Activated naive CD8-positive, alpha-beta T cell treated with anti-CD3 and anti-CD28 coated beads, Interleukin-2, amount 50 U/mL, for 24 hours (primary cell): ENCODE data around the gene STK32B.

ENCODE experiments used
- ATAC-seq: fragments of 150-1000 bp; cut with Tn5 transposase; one replicate; pipeline ENCODE4 v1.10.0; 2021
- DNase-seq: peaks from one replicate; pipeline ENCODE4 v3.0.0; 2021
- H3K27ac Mint-ChIP-seq: one replicate; pipeline ENCODE4 v1.8.0; 2021; ENCODE audit warnings: mild to moderate bottlenecking, mixed read lengths
- H3K27me3 Mint-ChIP-seq: one replicate; pipeline ENCODE4 v1.8.0; 2021; ENCODE audit warnings: mixed read lengths
- H3K36me3 Mint-ChIP-seq: one replicate; pipeline ENCODE4 v1.8.0; 2021; ENCODE audit warnings: low read depth, mixed read lengths
- H3K4me1 Mint-ChIP-seq: one replicate; pipeline ENCODE4 v1.8.0; 2021; ENCODE audit warnings: mixed read lengths
- H3K4me3 Mint-ChIP-seq: one replicate; pipeline ENCODE4 v1.8.0; 2021; ENCODE audit warnings: mild to moderate bottlenecking, moderate library complexity, mixed read lengths
- H3K9me3 Mint-ChIP-seq: one replicate; pipeline ENCODE4 v1.8.0; 2021; ENCODE audit warnings: mixed read lengths

Gene STK32B

GRCh38 chr4:5371415-5372190 is 320.3 kb downstream of the STK32B start:
- Mint-ChIP-seq H3K27me3 (no peaks in the 10 kb centered on the region), H3K4me3 (no peak overlapping the region), H3K4me1 (no peaks in the 10 kb centered on the region), H3K36me3 (no peaks in the 10 kb centered on the region), H3K9me3 (peaks cover 5% of the 10 kb centered on the region), H3K27ac (no peak overlapping the region)
- no peak for DNase-seq
- no peak for ATAC-seq

GRCh38 chr4:5372198-5372597 is 320.9 kb downstream of the STK32B start:
- Mint-ChIP-seq H3K4me3 (no peak overlapping the region), H3K27ac (no peak overlapping the region), H3K36me3 (no peaks in the 10 kb centered on the region), H3K9me3 (peaks cover 5% of the 10 kb centered on the region), H3K27me3 (no peaks in the 10 kb centered on the region), H3K4me1 (no peaks in the 10 kb centered on the region)
- ATAC-seq (no peak), DNase-seq (no peak)

- Mint-ChIP-seq H3K27me3 (no peaks in the 10 kb centered on the region), H3K27ac (no peak overlapping the region), H3K4me1 (no peaks in the 10 kb centered on the region), H3K9me3 (peaks cover 14% of the 10 kb centered on the region), H3K36me3 (no peaks in the 10 kb centered on the region), H3K4me3 (no peak overlapping the region)
- no peak for DNase-seq
- no peak for ATAC-seq
These were observed 322.0 kb downstream of the STK32B start for GRCh38 chr4:5373327-5373726.

- H3K4me1 Mint-ChIP-seq: no peaks in the 10 kb centered on the region
- H3K4me3 Mint-ChIP-seq: no peak overlapping the region
- H3K36me3 Mint-ChIP-seq: no peaks in the 10 kb centered on the region
- ATAC-seq: no peak
- H3K27ac Mint-ChIP-seq: no peak overlapping the region
- H3K27me3 Mint-ChIP-seq: no peaks in the 10 kb centered on the region
- peaks cover 14% of the 10 kb centered on the region for H3K9me3 Mint-ChIP-seq
- no peak for DNase-seq
These were observed 323.3 kb downstream of the STK32B start for GRCh38 chr4:5374592-5374991.

GRCh38 chr4:5374994-5375393 is 323.7 kb downstream of the STK32B start:
- Mint-ChIP-seq H3K4me1 (no peaks in the 10 kb centered on the region), H3K36me3 (no peaks in the 10 kb centered on the region), H3K27me3 (no peaks in the 10 kb centered on the region), H3K9me3 (peaks cover 14% of the 10 kb centered on the region), H3K27ac (no peak overlapping the region), H3K4me3 (no peak overlapping the region)
- ATAC-seq: no peak
- DNase-seq: no peak

GRCh38 chr4:5376015-5376414 is 324.7 kb downstream of the STK32B start:
- Mint-ChIP-seq H3K4me1 (no peaks in the 10 kb centered on the region), H3K27me3 (no peaks in the 10 kb centered on the region), H3K27ac (no peak overlapping the region), H3K36me3 (no peaks in the 10 kb centered on the region), H3K4me3 (no peak overlapping the region), H3K9me3 (peaks cover 14% of the 10 kb centered on the region)
- DNase-seq (no peak), ATAC-seq (no peak)

GRCh38 chr4:5378002-5378401 is 326.7 kb downstream of the STK32B start:
- Mint-ChIP-seq H3K4me3 (no peak overlapping the region), H3K36me3 (no peaks in the 10 kb centered on the region), H3K27me3 (no peaks in the 10 kb centered on the region), H3K4me1 (no peaks in the 10 kb centered on the region), H3K27ac (no peak overlapping the region), H3K9me3 (peaks cover 14% of the 10 kb centered on the region)
- DNase-seq (no peak), ATAC-seq (no peak)

GRCh38 chr4:5379895-5380294 is 328.6 kb downstream of the STK32B start:
- Mint-ChIP-seq H3K4me1 (no peaks in the 10 kb centered on the region), H3K9me3 (peaks cover 9% of the 10 kb centered on the region), H3K36me3 (no peaks in the 10 kb centered on the region)

GRCh38 chr4:5381961-5382441 is 330.7 kb downstream of the STK32B start:
- no peak for ATAC-seq
- no peaks in the 10 kb centered on the region for H3K36me3 Mint-ChIP-seq
- H3K27ac Mint-ChIP-seq: no peak overlapping the region
- DNase-seq: no peak
- peaks cover 9% of the 10 kb centered on the region for H3K9me3 Mint-ChIP-seq
- no peak overlapping the region for H3K4me3 Mint-ChIP-seq
- no peaks in the 10 kb centered on the region for H3K4me1 Mint-ChIP-seq
- no peaks in the 10 kb centered on the region for H3K27me3 Mint-ChIP-seq

More at GRCh38 chr4:5379895-5380294, 328.6 kb downstream of the STK32B start:
- no peak for ATAC-seq
- H3K27me3 Mint-ChIP-seq: no peaks in the 10 kb centered on the region
- H3K27ac Mint-ChIP-seq: no peak overlapping the region
- H3K4me3 Mint-ChIP-seq: no peak overlapping the region
- no peak for DNase-seq

- Mint-ChIP-seq H3K27me3 (no peaks in the 10 kb centered on the region), H3K4me3 (no peak overlapping the region), H3K36me3 (no peaks in the 10 kb centered on the region), H3K4me1 (no peaks in the 10 kb centered on the region), H3K27ac (no peak overlapping the region), H3K9me3 (no peaks in the 10 kb centered on the region)
- no peak for ATAC-seq
- no peak for DNase-seq
These were observed 332.1 kb downstream of the STK32B start for GRCh38 chr4:5383191-5383980.

- DNase-seq: no peak
- no peaks in the 10 kb centered on the region for H3K4me1 Mint-ChIP-seq
- no peak for ATAC-seq
- H3K9me3 Mint-ChIP-seq: no peaks in the 10 kb centered on the region
- no peak overlapping the region for H3K4me3 Mint-ChIP-seq
- H3K27ac Mint-ChIP-seq: no peak overlapping the region
- H3K36me3 Mint-ChIP-seq: no peaks in the 10 kb centered on the region
- H3K27me3 Mint-ChIP-seq: no peaks in the 10 kb centered on the region
These were observed 334.5 kb downstream of the STK32B start for GRCh38 chr4:5385741-5386311.

GRCh38 chr4:5386921-5387320 is 335.6 kb downstream of the STK32B start:
- Mint-ChIP-seq H3K27ac (no peak overlapping the region), H3K27me3 (no peaks in the 10 kb centered on the region), H3K36me3 (no peaks in the 10 kb centered on the region), H3K4me1 (no peaks in the 10 kb centered on the region), H3K9me3 (no peaks in the 10 kb centered on the region), H3K4me3 (no peak overlapping the region)
- DNase-seq (no peak), ATAC-seq (no peak)

GRCh38 chr4:5387457-5387856 is 336.2 kb downstream of the STK32B start:
- H3K36me3 Mint-ChIP-seq: no peaks in the 10 kb centered on the region
- H3K4me3 Mint-ChIP-seq: no peak overlapping the region
- no peaks in the 10 kb centered on the region for H3K27me3 Mint-ChIP-seq
- H3K9me3 Mint-ChIP-seq: no peaks in the 10 kb centered on the region
- ATAC-seq (no peak), DNase-seq (no peak)
- H3K4me1 Mint-ChIP-seq: no peaks in the 10 kb centered on the region
- no peak overlapping the region for H3K27ac Mint-ChIP-seq

- Mint-ChIP-seq H3K9me3 (no peaks in the 10 kb centered on the region), H3K4me1 (no peaks in the 10 kb centered on the region), H3K36me3 (no peaks in the 10 kb centered on the region), H3K4me3 (no peak overlapping the region), H3K27me3 (no peaks in the 10 kb centered on the region), H3K27ac (no peak overlapping the region)
- no peak for ATAC-seq
- no peak for DNase-seq
These were observed 338.6 kb downstream of the STK32B start for GRCh38 chr4:5389756-5390310.

GRCh38 chr4:5391492-5391891 is 340.2 kb downstream of the STK32B start:
- Mint-ChIP-seq H3K27me3 (no peaks in the 10 kb centered on the region), H3K27ac (no peak overlapping the region), H3K36me3 (no peaks in the 10 kb centered on the region), H3K4me1 (no peaks in the 10 kb centered on the region), H3K4me3 (no peak overlapping the region), H3K9me3 (no peaks in the 10 kb centered on the region)
- no peak for DNase-seq
- ATAC-seq: no peak
